SU-DHL-6 (cell line): ENCODE results near the gene VTI1A.

Experiments used
- EZH2phosphoT487 ChIP-seq: fragments of 200-600 bp; sonication (generic), shearing (Covaris generic); conservative IDR thresholded peaks from 2 replicates; pipeline ENCODE4 v1.6.1; 2018; ENCODE audit warnings: mild to moderate bottlenecking, antibody characterized with exemption, low read length, moderate library complexity, mixed read lengths
- TF ChIP-seq, protein P1 (sequence below): fragments of 200-600 bp; sonication (generic); IDR thresholded peaks from one replicate; pipeline ENCODE4 v1.5.1; 2017; ENCODE audit warnings: antibody characterized with exemption, mild to moderate bottlenecking, low read length, moderate library complexity; ENCODE audit not compliant: insufficient read depth, poor library complexity, severe bottlenecking

DNA sequence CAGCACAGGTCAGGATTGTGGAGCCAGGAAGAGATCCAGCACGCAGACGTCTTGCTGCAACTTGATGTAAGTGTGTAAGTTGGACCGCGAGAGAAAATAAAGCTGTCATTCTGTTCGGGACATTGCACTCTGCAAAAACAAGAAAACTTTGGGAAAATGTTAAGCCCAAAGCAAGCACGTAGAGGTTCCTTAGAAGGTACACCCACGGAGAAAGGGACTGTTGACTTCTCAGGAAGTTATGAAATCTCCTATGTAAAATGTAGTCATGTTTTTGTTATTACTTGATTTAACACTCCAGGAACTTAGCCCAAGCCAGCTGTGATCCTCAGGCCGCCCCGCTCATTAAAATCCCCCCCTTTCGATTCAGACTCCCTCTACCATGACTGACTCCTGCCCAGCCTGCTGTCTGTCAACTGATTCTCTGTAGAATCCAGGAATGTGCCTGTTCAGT is 307.0 kb downstream of the VTI1A start:
- TF ChIP-seq, protein P1, sequence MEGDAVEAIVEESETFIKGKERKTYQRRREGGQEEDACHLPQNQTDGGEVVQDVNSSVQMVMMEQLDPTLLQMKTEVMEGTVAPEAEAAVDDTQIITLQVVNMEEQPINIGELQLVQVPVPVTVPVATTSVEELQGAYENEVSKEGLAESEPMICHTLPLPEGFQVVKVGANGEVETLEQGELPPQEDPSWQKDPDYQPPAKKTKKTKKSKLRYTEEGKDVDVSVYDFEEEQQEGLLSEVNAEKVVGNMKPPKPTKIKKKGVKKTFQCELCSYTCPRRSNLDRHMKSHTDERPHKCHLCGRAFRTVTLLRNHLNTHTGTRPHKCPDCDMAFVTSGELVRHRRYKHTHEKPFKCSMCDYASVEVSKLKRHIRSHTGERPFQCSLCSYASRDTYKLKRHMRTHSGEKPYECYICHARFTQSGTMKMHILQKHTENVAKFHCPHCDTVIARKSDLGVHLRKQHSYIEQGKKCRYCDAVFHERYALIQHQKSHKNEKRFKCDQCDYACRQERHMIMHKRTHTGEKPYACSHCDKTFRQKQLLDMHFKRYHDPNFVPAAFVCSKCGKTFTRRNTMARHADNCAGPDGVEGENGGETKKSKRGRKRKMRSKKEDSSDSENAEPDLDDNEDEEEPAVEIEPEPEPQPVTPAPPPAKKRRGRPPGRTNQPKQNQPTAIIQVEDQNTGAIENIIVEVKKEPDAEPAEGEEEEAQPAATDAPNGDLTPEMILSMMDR: no peak
- TF ChIP-seq EZH2phosphoT487: no peak
